Upper lobe of left lung (tissue), 4 donors: Measurements from ENCODE around the gene PHETA1.

Source experiments
- CTCF ChIP-seq, 6 experiments: fragments of 450-650 bp in 4 of 6; fragments of 200-600 bp in 2 of 6; sonication (generic) in 2 of 6; IDR thresholded peaks; one replicate each; pipeline ENCODE4 v1.5.1; 2016 to 2019; ENCODE audit warnings: antibody characterized with exemption in 6 of 6
- EP300 ChIP-seq, 4 donors: sonication (generic); formaldehyde crosslinking; IDR thresholded peaks; one replicate each; pipeline ENCODE4 v1.5.1; 2017; ENCODE audit warnings: antibody characterized with exemption in 4 of 4, control low read depth in 2 of 4

GRCh38 chr12:111393700-111394300 is 24.9 kb upstream of the PHETA1 start:
- TF ChIP-seq CTCF (IDR thresholded peaks at IDR 0.05) (no peak), EP300 (IDR thresholded peaks at IDR 0.05) (peak in 1 of 4 donors; percentile 77)
